ENCODE measurements around the gene LRWD1. TPM values are rescaled to one million over a fixed set of nuclear protein-coding genes. Genes with fewer than 3 reads are reported as not detected.
A peak's percentile ranks its signal among the peaks of the same experiment; 100 is the strongest.

LRWD1 gene
- total and polyA plus RNA-seq, 2 of the 13 experiments (the other 11 are each of a cell fraction or from before 2014, with no cell fraction given) = 8.5 to 16.3 TPM

DNA sequence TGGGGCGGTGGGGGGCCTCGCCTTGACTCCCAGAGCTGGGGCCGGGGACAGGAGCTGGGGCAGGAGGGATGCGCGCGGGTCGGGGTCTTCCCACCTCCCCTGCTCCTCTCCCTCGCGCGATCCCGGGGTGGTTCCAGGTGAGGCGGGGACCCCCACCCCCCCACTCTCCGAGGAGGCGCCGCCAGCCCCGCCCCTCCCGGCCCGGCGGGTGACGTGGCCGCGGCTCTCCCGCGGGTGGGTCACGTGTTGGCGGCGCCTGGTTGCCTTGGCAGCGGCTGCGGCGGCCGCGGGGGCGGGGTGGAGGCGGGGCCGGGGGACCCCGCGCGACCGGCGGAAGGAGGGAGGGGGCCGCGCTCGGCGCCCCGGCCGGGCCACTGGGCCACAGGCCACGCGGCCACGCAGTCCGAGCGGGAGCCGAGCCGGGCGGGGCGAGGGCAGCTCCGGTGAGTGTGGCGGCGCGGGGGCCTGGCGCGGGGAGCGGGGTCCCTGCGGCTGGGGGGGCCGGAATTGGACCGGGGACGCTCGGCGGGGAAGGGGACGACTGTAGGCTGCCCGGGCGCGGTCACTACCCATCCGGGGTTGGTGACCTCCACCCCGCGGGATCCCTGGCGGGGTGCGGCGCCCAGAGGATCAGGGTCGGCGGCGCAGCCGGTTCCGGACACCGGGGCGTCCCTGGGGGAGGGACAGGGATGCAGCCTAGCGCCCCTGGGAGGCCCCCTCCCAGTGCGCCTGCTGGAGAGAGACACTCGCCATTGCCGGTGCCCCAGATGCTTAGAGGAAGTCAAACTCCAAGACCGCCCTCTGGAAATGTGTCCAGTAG lies 31.4 kb upstream of the LRWD1 start, which contains the start of gene ORAI2:
TSS of gene ORAI2 (plus strand) at position 357 of the 820 bp plus-strand sequence. CDS start 5,382 bp downstream, outside the sequence.
- Histone ChIP-seq H3K4me3 (replicated peaks in 1 of 3; ENCODE audit: insufficient read depth in 1 of 3, low read depth in 2 of 3, low read length in 3 of 3) (peak within 1 kb of the TSS; percentile 71 to 81 (median 75)), H3K36me3 (replicated peaks in 1 of 2; ENCODE audit: control insufficient read depth in 1 of 2, insufficient read depth in 2 of 2, low read length in 2 of 2) (no peaks in the 10 kb centered on the region), H3K9ac (ENCODE audit: insufficient read depth, low read depth, low read length) (peak within 1 kb of the TSS; percentile 64; the same call in 1 of the 2 replicates), H3K27ac (ENCODE audit: extremely low read length, insufficient read depth, low read length) (no peak within 1 kb of the TSS), H3K4me2 (ENCODE audit: low read depth, low read length) (peak within 1 kb of the TSS; percentile 82), H3K4me1 (ENCODE audit: insufficient read depth, low read length) (peaks cover 35% of the 10 kb centered on the region), H3K79me2 (ENCODE audit: insufficient read depth, low read length) (no peaks in the 10 kb centered on the region), H3K9me3 (ENCODE audit: low read length) (no peaks in the 10 kb centered on the region), H2AFZ (ENCODE audit: low read length) (no peak within 1 kb of the TSS), H4K20me1 (ENCODE audit: insufficient read depth, low read length) (no peaks in the 10 kb centered on the region), H3K27me3 (ENCODE audit: control insufficient read depth in 1 of 2, insufficient read depth in 2 of 2, low read length in 2 of 2) (no peaks in the 10 kb centered on the region)
- peak; percentile 25 for ATAC-seq
- no peak for FAIRE-seq
- POLR2A ChIA-PET = no interaction called here
- CTCF ChIA-PET (ENCODE audit: low intra/inter-chr PET ratio, low total read pairs) = no interaction called here
- no peak for DNase-seq (ENCODE audit: low spot score)
- WGBS (ENCODE audit: low lambda C conversion rate) = 0% methylated on average over 1 of the region's 90 CpGs
- in situ Hi-C loops (cut with HindIII; ENCODE audit: extremely low pct_ligation_motif_present, low pct_unique_long_range_greater_than_20kb) = no loop called here
- intact Hi-C loops (cut with micrococcal nuclease; ENCODE audit: unreplicated experiment) = no loop called here
- BruUV-seq (replicated peaks) = no TSS peak
- TF ChIP-seq ZNF451 (CRISPR knock-in tag; IDR thresholded peaks at IDR 0.05) (no peak), ZNF563 (CRISPR knock-in tag; IDR thresholded peaks at IDR 0.05) (0 out of 2 replicates have a peak, but pooled peaks have one; percentile 31), ZFP36L2 (CRISPR knock-in tag; IDR thresholded peaks at IDR 0.05) (no peak), MXI1 (IDR thresholded peaks at IDR 0.05; ENCODE audit: borderline replicate concordance, low read depth, low read length) (peak; percentile 47; the same call in 1 of the 3 replicates), ZNF678 (CRISPR knock-in tag; IDR thresholded peaks at IDR 0.05) (no peak), SALL1 (CRISPR knock-in tag; IDR thresholded peaks at IDR 0.05) (peak; percentile 42; the same call in 1 of the 2 replicates), BHLHE40 (IDR thresholded peaks at IDR 0.05; ENCODE audit: low read length) (peak; percentile 69), HNRNPL (IDR thresholded peaks at IDR 0.05; ENCODE audit: low read depth, low read length) (no peak), HDAC1 (CRISPR knock-in tag; IDR thresholded peaks at IDR 0.05) (peak; percentile 49), RFX1 (IDR thresholded peaks at IDR 0.05) (peak; percentile 31; the same call in 1 of the 2 replicates), GABPB1 (CRISPR knock-in tag; IDR thresholded peaks at IDR 0.05) (peak; percentile 46; the same call in 1 of the 2 replicates)
- TF ChIP-seq, protein P1, sequence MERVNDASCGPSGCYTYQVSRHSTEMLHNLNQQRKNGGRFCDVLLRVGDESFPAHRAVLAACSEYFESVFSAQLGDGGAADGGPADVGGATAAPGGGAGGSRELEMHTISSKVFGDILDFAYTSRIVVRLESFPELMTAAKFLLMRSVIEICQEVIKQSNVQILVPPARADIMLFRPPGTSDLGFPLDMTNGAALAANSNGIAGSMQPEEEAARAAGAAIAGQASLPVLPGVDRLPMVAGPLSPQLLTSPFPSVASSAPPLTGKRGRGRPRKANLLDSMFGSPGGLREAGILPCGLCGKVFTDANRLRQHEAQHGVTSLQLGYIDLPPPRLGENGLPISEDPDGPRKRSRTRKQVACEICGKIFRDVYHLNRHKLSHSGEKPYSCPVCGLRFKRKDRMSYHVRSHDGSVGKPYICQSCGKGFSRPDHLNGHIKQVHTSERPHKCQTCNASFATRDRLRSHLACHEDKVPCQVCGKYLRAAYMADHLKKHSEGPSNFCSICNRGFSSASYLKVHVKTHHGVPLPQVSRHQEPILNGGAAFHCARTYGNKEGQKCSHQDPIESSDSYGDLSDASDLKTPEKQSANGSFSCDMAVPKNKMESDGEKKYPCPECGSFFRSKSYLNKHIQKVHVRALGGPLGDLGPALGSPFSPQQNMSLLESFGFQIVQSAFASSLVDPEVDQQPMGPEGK (CRISPR knock-in tag; IDR thresholded peaks at IDR 0.05) = peak; percentile 65
- TF ChIP-seq, protein P2, sequence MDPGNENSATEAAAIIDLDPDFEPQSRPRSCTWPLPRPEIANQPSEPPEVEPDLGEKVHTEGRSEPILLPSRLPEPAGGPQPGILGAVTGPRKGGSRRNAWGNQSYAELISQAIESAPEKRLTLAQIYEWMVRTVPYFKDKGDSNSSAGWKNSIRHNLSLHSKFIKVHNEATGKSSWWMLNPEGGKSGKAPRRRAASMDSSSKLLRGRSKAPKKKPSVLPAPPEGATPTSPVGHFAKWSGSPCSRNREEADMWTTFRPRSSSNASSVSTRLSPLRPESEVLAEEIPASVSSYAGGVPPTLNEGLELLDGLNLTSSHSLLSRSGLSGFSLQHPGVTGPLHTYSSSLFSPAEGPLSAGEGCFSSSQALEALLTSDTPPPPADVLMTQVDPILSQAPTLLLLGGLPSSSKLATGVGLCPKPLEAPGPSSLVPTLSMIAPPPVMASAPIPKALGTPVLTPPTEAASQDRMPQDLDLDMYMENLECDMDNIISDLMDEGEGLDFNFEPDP (CRISPR knock-in tag; conservative IDR thresholded peaks at IDR 0.05) = no peak
- TF ChIP-seq, protein P3, sequence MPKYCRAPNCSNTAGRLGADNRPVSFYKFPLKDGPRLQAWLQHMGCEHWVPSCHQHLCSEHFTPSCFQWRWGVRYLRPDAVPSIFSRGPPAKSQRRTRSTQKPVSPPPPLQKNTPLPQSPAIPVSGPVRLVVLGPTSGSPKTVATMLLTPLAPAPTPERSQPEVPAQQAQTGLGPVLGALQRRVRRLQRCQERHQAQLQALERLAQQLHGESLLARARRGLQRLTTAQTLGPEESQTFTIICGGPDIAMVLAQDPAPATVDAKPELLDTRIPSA (CRISPR knock-in tag; IDR thresholded peaks at IDR 0.05; ENCODE audit: borderline replicate concordance) = 0 out of 2 replicates have a peak, but pooled peaks have one; percentile 31
- TF ChIP-seq, protein P4, sequence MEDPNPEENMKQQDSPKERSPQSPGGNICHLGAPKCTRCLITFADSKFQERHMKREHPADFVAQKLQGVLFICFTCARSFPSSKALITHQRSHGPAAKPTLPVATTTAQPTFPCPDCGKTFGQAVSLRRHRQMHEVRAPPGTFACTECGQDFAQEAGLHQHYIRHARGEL (CRISPR knock-in tag; IDR thresholded peaks at IDR 0.05) = no peak
- TF ChIP-seq, protein P5, sequence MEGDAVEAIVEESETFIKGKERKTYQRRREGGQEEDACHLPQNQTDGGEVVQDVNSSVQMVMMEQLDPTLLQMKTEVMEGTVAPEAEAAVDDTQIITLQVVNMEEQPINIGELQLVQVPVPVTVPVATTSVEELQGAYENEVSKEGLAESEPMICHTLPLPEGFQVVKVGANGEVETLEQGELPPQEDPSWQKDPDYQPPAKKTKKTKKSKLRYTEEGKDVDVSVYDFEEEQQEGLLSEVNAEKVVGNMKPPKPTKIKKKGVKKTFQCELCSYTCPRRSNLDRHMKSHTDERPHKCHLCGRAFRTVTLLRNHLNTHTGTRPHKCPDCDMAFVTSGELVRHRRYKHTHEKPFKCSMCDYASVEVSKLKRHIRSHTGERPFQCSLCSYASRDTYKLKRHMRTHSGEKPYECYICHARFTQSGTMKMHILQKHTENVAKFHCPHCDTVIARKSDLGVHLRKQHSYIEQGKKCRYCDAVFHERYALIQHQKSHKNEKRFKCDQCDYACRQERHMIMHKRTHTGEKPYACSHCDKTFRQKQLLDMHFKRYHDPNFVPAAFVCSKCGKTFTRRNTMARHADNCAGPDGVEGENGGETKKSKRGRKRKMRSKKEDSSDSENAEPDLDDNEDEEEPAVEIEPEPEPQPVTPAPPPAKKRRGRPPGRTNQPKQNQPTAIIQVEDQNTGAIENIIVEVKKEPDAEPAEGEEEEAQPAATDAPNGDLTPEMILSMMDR (CRISPR knock-in tag; IDR thresholded peaks at IDR 0.05) = 0 out of 2 replicates have a peak, but pooled peaks have one; percentile 3
